ENCODE measurements around the gene INTS11. TPM values are rescaled to one million over a fixed set of nuclear protein-coding genes. Genes with fewer than 3 reads are reported as not detected.

The INTS11 gene
- total and polyA plus RNA-seq, 2 of the 13 experiments (the other 11 are each of a cell fraction or from before 2014, with no cell fraction given): 52.8 to 94.8 TPM

DNA sequence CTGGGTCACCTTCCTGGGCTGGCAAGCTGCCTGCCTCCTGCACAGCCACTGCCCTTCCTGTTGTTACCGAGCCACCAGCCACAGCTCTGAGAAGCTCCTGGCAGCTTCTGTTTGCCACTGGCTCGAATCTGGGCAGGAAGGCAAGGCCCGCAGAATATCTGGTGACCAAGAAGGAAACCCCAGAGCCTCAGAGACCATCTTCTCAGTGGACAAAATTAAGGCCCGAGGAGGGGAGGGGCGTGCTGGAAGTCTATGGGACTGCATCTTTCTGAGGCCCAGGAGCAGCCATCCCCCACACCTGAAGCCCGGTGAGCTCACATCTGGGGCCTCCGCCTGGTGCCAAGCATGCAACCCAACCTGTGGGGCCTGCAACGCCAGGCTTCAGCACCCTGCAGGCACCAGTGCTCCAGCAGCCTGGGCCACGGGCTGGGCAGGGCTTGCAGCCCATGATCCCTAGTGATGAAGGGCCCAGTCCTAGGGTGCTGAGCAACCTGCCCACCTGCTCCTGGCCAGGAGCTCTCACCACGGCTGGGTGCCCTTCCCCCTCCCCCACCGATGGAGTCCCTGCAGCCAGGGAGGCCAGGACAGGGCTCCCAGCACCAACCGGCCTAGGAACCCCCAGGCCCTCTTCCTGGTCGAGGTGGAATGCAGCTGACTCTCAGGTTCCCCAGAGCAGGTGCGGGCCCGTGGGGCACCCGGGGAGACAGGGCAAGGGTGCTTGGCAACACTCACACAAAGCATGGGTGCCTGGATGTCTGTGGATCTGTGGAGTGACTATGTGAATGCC lies 1.0 kb upstream of the INTS11 start (continued):
- TF ChIP-seq, protein P1, sequence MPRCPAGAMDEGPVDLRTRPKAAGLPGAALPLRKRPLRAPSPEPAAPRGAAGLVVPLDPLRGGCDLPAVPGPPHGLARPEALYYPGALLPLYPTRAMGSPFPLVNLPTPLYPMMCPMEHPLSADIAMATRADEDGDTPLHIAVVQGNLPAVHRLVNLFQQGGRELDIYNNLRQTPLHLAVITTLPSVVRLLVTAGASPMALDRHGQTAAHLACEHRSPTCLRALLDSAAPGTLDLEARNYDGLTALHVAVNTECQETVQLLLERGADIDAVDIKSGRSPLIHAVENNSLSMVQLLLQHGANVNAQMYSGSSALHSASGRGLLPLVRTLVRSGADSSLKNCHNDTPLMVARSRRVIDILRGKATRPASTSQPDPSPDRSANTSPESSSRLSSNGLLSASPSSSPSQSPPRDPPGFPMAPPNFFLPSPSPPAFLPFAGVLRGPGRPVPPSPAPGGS (CRISPR knock-in tag; IDR thresholded peaks at IDR 0.05): peak; percentile 65; the same call in 1 of the 2 replicates
- TF ChIP-seq TBX2 (CRISPR knock-in tag; IDR thresholded peaks at IDR 0.05; ENCODE audit: borderline replicate concordance) (peak; percentile 0), ZNF780A (CRISPR knock-in tag; IDR thresholded peaks at IDR 0.05) (no peak), ZNF772 (CRISPR knock-in tag; IDR thresholded peaks at IDR 0.05) (no peak), ZBTB7A (CRISPR knock-in tag; IDR thresholded peaks at IDR 0.05) (no peak), ZNF619 (CRISPR knock-in tag; IDR thresholded peaks at IDR 0.05) (0 out of 2 replicates have a peak, but pooled peaks have one; percentile 15), PHF21A (CRISPR knock-in tag; IDR thresholded peaks at IDR 0.05) (0 out of 2 replicates have a peak, but pooled peaks have one; percentile 2), FOSL1 (CRISPR knock-in tag; IDR thresholded peaks at IDR 0.05; ENCODE audit: borderline replicate concordance) (no peak), ZNF33B (CRISPR knock-in tag; IDR thresholded peaks at IDR 0.05) (no peak), MYC (CRISPR knock-in tag; IDR thresholded peaks at IDR 0.05; ENCODE audit: borderline replicate concordance) (0 out of 2 replicates have a peak, but pooled peaks have one; percentile 7), JUND (CRISPR knock-in tag; IDR thresholded peaks at IDR 0.05) (no peak), DNMT3B (CRISPR knock-in tag; conservative IDR thresholded peaks at IDR 0.05) (no peak), ZNF121 (CRISPR knock-in tag; IDR thresholded peaks at IDR 0.05) (no peak), ZNF660 (CRISPR knock-in tag; IDR thresholded peaks at IDR 0.05; ENCODE audit: borderline replicate concordance, low read depth) (no peak), ZNF274 (CRISPR knock-in tag; IDR thresholded peaks at IDR 0.05) (0 out of 2 replicates have a peak, but pooled peaks have one; percentile 67)
- TF ChIP-seq, protein P2, sequence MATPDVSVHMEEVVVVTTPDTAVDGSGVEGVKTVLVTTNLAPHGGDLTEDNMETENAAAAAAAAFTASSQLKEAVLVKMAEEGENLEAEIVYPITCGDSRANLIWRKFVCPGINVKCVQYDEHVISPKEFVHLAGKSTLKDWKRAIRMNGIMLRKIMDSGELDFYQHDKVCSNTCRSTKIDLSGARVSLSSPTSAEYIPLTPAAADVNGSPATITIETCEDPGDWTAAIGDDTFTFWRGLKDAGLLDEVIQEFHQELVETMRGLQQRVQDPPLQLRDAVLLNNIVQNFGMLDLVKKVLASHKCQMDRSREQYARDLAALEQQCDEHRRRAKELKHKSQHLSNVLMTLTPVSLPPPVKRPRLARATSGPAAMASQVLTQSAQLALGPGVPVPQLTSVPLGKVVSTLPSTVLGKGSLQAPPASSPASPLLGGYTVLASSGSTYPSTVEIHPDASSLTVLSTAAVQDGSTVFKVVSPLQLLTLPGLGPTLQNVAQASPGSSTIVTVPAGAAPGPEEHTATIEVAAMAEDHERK (CRISPR knock-in tag; IDR thresholded peaks at IDR 0.05; ENCODE audit: low read depth): no peak
- TF ChIP-seq, protein P3, sequence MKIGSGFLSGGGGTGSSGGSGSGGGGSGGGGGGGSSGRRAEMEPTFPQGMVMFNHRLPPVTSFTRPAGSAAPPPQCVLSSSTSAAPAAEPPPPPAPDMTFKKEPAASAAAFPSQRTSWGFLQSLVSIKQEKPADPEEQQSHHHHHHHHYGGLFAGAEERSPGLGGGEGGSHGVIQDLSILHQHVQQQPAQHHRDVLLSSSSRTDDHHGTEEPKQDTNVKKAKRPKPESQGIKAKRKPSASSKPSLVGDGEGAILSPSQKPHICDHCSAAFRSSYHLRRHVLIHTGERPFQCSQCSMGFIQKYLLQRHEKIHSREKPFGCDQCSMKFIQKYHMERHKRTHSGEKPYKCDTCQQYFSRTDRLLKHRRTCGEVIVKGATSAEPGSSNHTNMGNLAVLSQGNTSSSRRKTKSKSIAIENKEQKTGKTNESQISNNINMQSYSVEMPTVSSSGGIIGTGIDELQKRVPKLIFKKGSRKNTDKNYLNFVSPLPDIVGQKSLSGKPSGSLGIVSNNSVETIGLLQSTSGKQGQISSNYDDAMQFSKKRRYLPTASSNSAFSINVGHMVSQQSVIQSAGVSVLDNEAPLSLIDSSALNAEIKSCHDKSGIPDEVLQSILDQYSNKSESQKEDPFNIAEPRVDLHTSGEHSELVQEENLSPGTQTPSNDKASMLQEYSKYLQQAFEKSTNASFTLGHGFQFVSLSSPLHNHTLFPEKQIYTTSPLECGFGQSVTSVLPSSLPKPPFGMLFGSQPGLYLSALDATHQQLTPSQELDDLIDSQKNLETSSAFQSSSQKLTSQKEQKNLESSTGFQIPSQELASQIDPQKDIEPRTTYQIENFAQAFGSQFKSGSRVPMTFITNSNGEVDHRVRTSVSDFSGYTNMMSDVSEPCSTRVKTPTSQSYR (CRISPR knock-in tag; IDR thresholded peaks at IDR 0.05; ENCODE audit: borderline replicate concordance): peak; percentile 11; the same call in 1 of the 2 replicates
- TF ChIP-seq, protein P4, sequence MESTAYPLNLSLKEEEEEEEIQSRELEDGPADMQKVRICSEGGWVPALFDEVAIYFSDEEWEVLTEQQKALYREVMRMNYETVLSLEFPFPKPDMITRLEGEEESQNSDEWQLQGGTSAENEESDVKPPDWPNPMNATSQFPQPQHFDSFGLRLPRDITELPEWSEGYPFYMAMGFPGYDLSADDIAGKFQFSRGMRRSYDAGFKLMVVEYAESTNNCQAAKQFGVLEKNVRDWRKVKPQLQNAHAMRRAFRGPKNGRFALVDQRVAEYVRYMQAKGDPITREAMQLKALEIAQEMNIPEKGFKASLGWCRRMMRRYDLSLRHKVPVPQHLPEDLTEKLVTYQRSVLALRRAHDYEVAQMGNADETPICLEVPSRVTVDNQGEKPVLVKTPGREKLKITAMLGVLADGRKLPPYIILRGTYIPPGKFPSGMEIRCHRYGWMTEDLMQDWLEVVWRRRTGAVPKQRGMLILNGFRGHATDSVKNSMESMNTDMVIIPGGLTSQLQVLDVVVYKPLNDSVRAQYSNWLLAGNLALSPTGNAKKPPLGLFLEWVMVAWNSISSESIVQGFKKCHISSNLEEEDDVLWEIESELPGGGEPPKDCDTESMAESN (CRISPR knock-in tag; conservative IDR thresholded peaks at IDR 0.05): peak; percentile 65; the same call in 1 of the 2 replicates
- TF ChIP-seq, protein P5, sequence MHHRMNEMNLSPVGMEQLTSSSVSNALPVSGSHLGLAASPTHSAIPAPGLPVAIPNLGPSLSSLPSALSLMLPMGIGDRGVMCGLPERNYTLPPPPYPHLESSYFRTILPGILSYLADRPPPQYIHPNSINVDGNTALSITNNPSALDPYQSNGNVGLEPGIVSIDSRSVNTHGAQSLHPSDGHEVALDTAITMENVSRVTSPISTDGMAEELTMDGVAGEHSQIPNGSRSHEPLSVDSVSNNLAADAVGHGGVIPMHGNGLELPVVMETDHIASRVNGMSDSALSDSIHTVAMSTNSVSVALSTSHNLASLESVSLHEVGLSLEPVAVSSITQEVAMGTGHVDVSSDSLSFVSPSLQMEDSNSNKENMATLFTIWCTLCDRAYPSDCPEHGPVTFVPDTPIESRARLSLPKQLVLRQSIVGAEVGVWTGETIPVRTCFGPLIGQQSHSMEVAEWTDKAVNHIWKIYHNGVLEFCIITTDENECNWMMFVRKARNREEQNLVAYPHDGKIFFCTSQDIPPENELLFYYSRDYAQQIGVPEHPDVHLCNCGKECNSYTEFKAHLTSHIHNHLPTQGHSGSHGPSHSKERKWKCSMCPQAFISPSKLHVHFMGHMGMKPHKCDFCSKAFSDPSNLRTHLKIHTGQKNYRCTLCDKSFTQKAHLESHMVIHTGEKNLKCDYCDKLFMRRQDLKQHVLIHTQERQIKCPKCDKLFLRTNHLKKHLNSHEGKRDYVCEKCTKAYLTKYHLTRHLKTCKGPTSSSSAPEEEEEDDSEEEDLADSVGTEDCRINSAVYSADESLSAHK (CRISPR knock-in tag; IDR thresholded peaks at IDR 0.05; ENCODE audit: borderline replicate concordance): no peak
